HL-60 (cell line): ENCODE results near the gene LMO4.

Experiments
- DNase-seq, 2 experiments: peaks; one replicate each; pipeline ENCODE4 v3.0.0-alpha.2; 2010 to 2020; ENCODE audit warnings: low read depth in 1 of 2, low spot score in 1 of 2
- H3K27ac ChIP-seq: fragments of 250-450 bp; sonication (Bioruptor Pico); replicated peaks from 2 replicates; pipeline ENCODE4 v1.5.1; 2020; ENCODE audit warnings: mild to moderate bottlenecking, moderate library complexity
- H3K27me3 ChIP-seq: fragments of 250-450 bp; sonication (Bioruptor Pico); 2 replicates; pipeline ENCODE4 v1.5.1; 2021; ENCODE audit warnings: mild to moderate bottlenecking, moderate library complexity; ENCODE audit not compliant: insufficient read depth, poor library complexity, severe bottlenecking
- H3K4me3 ChIP-seq: replicated peaks from 2 replicates; pipeline ENCODE4 v1.5.1; 2011; ENCODE audit warnings: mild to moderate bottlenecking, control low read depth, low read length; ENCODE audit not compliant: insufficient read depth
- CTCF ChIP-seq: IDR thresholded peaks from one replicate; pipeline ENCODE4 v1.5.1; 2011; ENCODE audit warnings: low read length, control low read depth, inconsistent platforms; ENCODE audit not compliant: insufficient read depth
- GABPA ChIP-seq: IDR thresholded peaks from 2 replicates; pipeline ENCODE4 v1.6.1; 2012; ENCODE audit warnings: low read depth
- POLR2AphosphoS5 ChIP-seq: IDR thresholded peaks from 2 replicates; pipeline ENCODE4 v1.6.1; 2012; ENCODE audit warnings: low read depth
- REST ChIP-seq: IDR thresholded peaks from 2 replicates; pipeline ENCODE4 v1.6.1; 2012; ENCODE audit warnings: low read depth; ENCODE audit not compliant: insufficient replicate concordance
- SPI1 ChIP-seq: IDR thresholded peaks from 2 replicates; pipeline ENCODE4 v1.6.1; 2012; ENCODE audit warnings: low read depth, mild to moderate bottlenecking, borderline replicate concordance

LMO4 gene

GRCh38 chr1:87369736-87370478 is 41.2 kb downstream of the LMO4 start:
- no peak overlapping the region for H3K27ac ChIP-seq
- H3K4me3 ChIP-seq, result no peak overlapping the region
- no peak for DNase-seq
- H3K27me3 ChIP-seq, result no peaks in the 10 kb centered on the region
- no peak for TF ChIP-seq CTCF
- no peak for TF ChIP-seq POLR2AphosphoS5
- TF ChIP-seq GABPA, result no peak

- TF ChIP-seq CTCF, result no peak
- no peak for TF ChIP-seq POLR2AphosphoS5
- no peak for TF ChIP-seq GABPA
- no peak for TF ChIP-seq REST
- no peak for TF ChIP-seq SPI1
- Histone ChIP-seq H3K27ac (no peak overlapping the region), H3K27me3 (no peaks in the 10 kb centered on the region), H3K4me3 (no peak overlapping the region)
- no peak for DNase-seq
Measured at GRCh38 chr1:87370544-87370943, 41.9 kb downstream of the LMO4 start.

GRCh38 chr1:87379306-87379705 is 50.6 kb downstream of the LMO4 start:
- TF ChIP-seq CTCF (no peak), SPI1 (no peak), REST (no peak), POLR2AphosphoS5 (no peak), GABPA (no peak)
- no peak for DNase-seq
- Histone ChIP-seq H3K27ac (no peak overlapping the region), H3K27me3 (no peaks in the 10 kb centered on the region), H3K4me3 (no peak overlapping the region)
